Measurements from ENCODE around the gene GAS7. TPM values are rescaled to one million over a fixed set of nuclear protein-coding genes. Genes with fewer than 3 reads are reported as not detected.

The GAS7 gene
- polyA plus RNA-seq, 1 experiment = 1.4 TPM

GRCh38 chr17:10041916-10042588, 156.4 kb downstream of the GAS7 start:
- no peak for TF ChIP-seq CTCF (IDR thresholded peaks at IDR 0.05; ENCODE audit: insufficient read depth, low read depth, low read length)
- POLR2A ChIA-PET = no interaction called here
- DNase-seq (ENCODE audit: low read depth) = no peak
- CTCF ChIA-PET = interaction anchor here (0.6 kb wide), 1 partner anchor 11 kb away, joined by 3 read pairs; no protein-coding TSS in a partner anchor
- Histone ChIP-seq H3K4me3 (ENCODE audit: low read depth, low read length) (no peak overlapping the region), H3K27me3 (ENCODE audit: control insufficient read depth, insufficient read depth, low read length) (no peaks in the 10 kb centered on the region), H3K36me3 (ENCODE audit: control insufficient read depth, insufficient read depth, low read length) (no peaks in the 10 kb centered on the region)

GRCh38 chr17:10041287-10041612, 157.2 kb downstream of the GAS7 start:
- Histone ChIP-seq H3K4me3 (ENCODE audit: low read depth, low read length) (no peak overlapping the region), H3K36me3 (ENCODE audit: control insufficient read depth, insufficient read depth, low read length) (no peaks in the 10 kb centered on the region), H3K27me3 (ENCODE audit: control insufficient read depth, insufficient read depth, low read length) (no peaks in the 10 kb centered on the region)
- DNase-seq (ENCODE audit: low read depth) = no peak
- POLR2A ChIA-PET = no interaction called here
- CTCF ChIA-PET = no interaction called here
- no peak for TF ChIP-seq CTCF (IDR thresholded peaks at IDR 0.05; ENCODE audit: insufficient read depth, low read depth, low read length)

DNA sequence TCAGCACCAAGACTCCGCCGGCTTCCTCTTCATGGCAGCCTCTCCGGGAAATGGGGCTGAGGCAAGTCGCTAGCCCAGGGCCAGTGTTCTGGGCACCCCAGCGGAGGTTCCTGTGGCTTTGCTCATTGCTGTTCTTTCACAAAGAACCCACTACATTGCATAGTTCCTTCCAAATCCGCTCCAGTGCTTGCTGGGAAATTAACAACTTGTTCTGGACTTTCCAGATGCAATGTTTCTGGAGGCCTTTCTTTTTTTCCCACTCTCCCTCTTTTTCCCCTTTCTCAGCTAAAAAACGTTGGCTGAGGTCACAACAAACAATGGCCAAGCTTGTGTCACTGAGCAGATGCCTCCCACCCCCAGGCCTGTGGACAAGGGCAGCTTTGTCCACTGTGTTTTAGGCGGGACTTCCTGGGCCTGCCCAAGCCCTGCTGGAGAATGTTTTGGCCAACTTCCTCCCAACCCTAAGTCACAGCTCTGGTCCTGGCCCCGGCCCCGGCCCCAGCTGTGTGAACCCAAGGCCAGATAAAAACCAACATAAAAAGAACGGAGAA, 161.8 kb downstream of the GAS7 start:
- CTCF ChIA-PET = no interaction called here
- TF ChIP-seq CTCF (IDR thresholded peaks at IDR 0.05; ENCODE audit: insufficient read depth, low read depth, low read length) = no peak
- H3K27me3 ChIP-seq (ENCODE audit: control insufficient read depth, insufficient read depth, low read length) = no peaks in the 10 kb centered on the region
- no peaks in the 10 kb centered on the region for H3K36me3 ChIP-seq (ENCODE audit: control insufficient read depth, insufficient read depth, low read length)
- no peak overlapping the region for H3K4me3 ChIP-seq (ENCODE audit: low read depth, low read length)
- no peak for DNase-seq (ENCODE audit: low read depth)
- POLR2A ChIA-PET = no interaction called here

GRCh38 chr17:10035885-10036284, 162.5 kb downstream of the GAS7 start:
- no peak for DNase-seq (ENCODE audit: low read depth)
- TF ChIP-seq CTCF (IDR thresholded peaks at IDR 0.05; ENCODE audit: insufficient read depth, low read depth, low read length) = no peak
- CTCF ChIA-PET = interaction anchor here (0.7 kb wide), 1 partner anchor 9 kb away, joined by 3 read pairs; no protein-coding TSS in a partner anchor
- no peaks in the 10 kb centered on the region for H3K27me3 ChIP-seq (ENCODE audit: control insufficient read depth, insufficient read depth, low read length)
- H3K4me3 ChIP-seq (ENCODE audit: low read depth, low read length) = no peak overlapping the region
- POLR2A ChIA-PET = no interaction called here
- no peaks in the 10 kb centered on the region for H3K36me3 ChIP-seq (ENCODE audit: control insufficient read depth, insufficient read depth, low read length)

DNA sequence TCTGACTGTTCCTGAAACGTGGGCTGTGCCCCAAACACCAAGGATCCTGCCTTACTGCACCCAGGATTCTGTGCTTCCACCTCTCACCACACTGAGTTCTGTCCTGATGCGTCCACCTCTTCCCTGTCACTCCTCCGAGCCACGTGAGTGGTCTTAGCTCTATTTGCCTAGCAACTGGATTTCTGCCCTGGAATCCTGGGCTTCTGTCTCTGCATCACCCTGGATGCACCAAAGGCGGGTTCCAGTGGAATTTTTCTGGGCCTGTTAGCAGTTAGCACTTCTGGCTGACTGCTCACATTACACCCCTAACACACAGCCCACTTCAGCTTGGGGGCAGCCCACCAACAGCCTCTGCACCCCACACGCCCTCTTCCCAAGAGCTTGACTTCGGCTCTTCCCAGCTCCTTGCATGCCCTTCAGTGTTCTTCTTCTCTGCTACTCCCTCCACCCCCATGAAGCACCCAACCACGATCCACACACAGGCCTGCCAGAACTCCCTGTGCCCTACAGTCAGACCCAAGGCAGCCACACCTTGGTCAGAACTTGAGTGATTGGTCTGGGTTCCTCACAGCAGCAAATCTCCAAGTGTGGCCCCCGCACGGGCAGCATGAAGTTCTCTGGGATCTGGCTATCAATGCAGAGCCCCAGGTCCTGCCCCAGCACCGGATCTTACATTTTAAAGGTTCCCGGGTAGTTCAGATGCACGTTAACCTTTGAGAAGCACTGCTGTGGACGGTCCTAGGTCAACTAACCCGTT, 163.5 kb downstream of the GAS7 start:
- DNase-seq (ENCODE audit: low read depth) = no peak
- TF ChIP-seq CTCF (IDR thresholded peaks at IDR 0.05; ENCODE audit: insufficient read depth, low read depth, low read length) = no peak
- Histone ChIP-seq H3K4me3 (ENCODE audit: low read depth, low read length) (no peak overlapping the region), H3K27me3 (ENCODE audit: control insufficient read depth, insufficient read depth, low read length) (no peaks in the 10 kb centered on the region), H3K36me3 (ENCODE audit: control insufficient read depth, insufficient read depth, low read length) (no peaks in the 10 kb centered on the region)
- ChIA-PET POLR2A (no interaction called here), CTCF (interaction anchor here (1.8 kb wide), 1 partner anchor 15 kb away, joined by 5 read pairs; no protein-coding TSS in a partner anchor)
